Putamen (tissue), 1 donor: Measurements from ENCODE around the gene TCAIM.

ENCODE experiments used
- DNase-seq: peaks from one replicate; pipeline ENCODE4 v3.0.0-alpha.2; 2016; ENCODE audit warnings: low spot score

Gene TCAIM

GRCh38 chr3:44445786-44446185 lies 107.2 kb downstream of the TCAIM start:
- DNase-seq: no peak

- DNase-seq: no peak
These were observed 108.4 kb downstream of the TCAIM start for GRCh38 chr3:44446929-44447328.

- DNase-seq: no peak
These were observed 112.9 kb downstream of the TCAIM start for GRCh38 chr3:44451441-44451840.

- DNase-seq: no peak
These were observed 115.7 kb downstream of the TCAIM start for GRCh38 chr3:44454258-44454657.

GRCh38 chr3:44455318-44455717 lies 116.8 kb downstream of the TCAIM start:
- DNase-seq: no peak
